Upper lobe of left lung (tissue), 6 donors: ENCODE measurements around the gene PPP1R37. TPM values are rescaled to one million over a fixed set of nuclear protein-coding genes. Genes with fewer than 3 reads are reported as not detected.

Experiments
- ATAC-seq, 2 donors: fragments of 200-7000 bp; cut with Tn5 transposase; one replicate each; pipeline ENCODE4 v1.9.1; 2022; ENCODE audit warnings: mild to moderate bottlenecking in 2 of 2, moderate library complexity in 2 of 2; ENCODE audit not compliant: low FRiP score in 2 of 2
- DNase-seq, 2 donors: peaks; one replicate each; pipeline ENCODE4 v3.0.0-alpha.2; 2019 to 2020
- H3K27ac ChIP-seq, 4 donors: fragments of 200-600 bp; sonication (generic); one replicate each; pipeline ENCODE4 v1.5.1; 2016 to 2019
- H3K27me3 ChIP-seq, 4 donors: fragments of 200-600 bp; sonication (generic); one replicate each; pipeline ENCODE4 v1.5.1; 2017 to 2019
- H3K36me3 ChIP-seq, 4 donors: fragments of 200-600 bp; sonication (generic); one replicate each; pipeline ENCODE4 v1.5.1; 2016 to 2019
- H3K4me1 ChIP-seq, 4 donors: fragments of 200-600 bp; sonication (generic); one replicate each; pipeline ENCODE4 v1.5.1; 2018 to 2019
- H3K4me3 ChIP-seq, 4 donors: fragments of 200-600 bp; sonication (generic); one replicate each; pipeline ENCODE4 v1.5.1; 2017 to 2019; ENCODE audit warnings: mild to moderate bottlenecking in 2 of 4, moderate library complexity in 1 of 4
- H3K9me3 ChIP-seq, 4 donors: fragments of 200-600 bp; sonication (generic); one replicate each; pipeline ENCODE4 v1.5.1; 2018 to 2019
- CTCF ChIP-seq, 6 experiments: fragments of 450-650 bp in 4 of 6; fragments of 200-600 bp in 2 of 6; sonication (generic) in 2 of 6; IDR thresholded peaks; one replicate each; pipeline ENCODE4 v1.5.1; 2016 to 2019; ENCODE audit warnings: antibody characterized with exemption in 6 of 6
- EP300 ChIP-seq, 4 donors: sonication (generic); formaldehyde crosslinking; IDR thresholded peaks; one replicate each; pipeline ENCODE4 v1.5.1; 2017; ENCODE audit warnings: antibody characterized with exemption in 4 of 4, control low read depth in 2 of 4
- POLR2A ChIP-seq, 4 donors: fragments of 450-650 bp; IDR thresholded peaks; one replicate each; pipeline ENCODE4 v1.5.1; 2016 to 2017; ENCODE audit warnings: antibody characterized with exemption in 4 of 4, mild to moderate bottlenecking in 2 of 4
- POLR2AphosphoS5 ChIP-seq, 2 donors: sonication (generic); formaldehyde crosslinking; IDR thresholded peaks; one replicate each; pipeline ENCODE4 v1.5.1; 2017; ENCODE audit warnings: antibody characterized with exemption in 2 of 2
- WGBS, 2 donors: methylation state at CpG; one replicate each; pipeline ENCODE4 v1.1.5; 2017 to 2018; 5-methylcytosine and 5-hydroxymethylcytosine counted together
- total RNA-seq, 6 donors: library from RNA; depleted of rRNA in 4 of 6; stranded (reverse); fragments of >200 nt in 4 of 6; gene quantifications; one replicate each; pipeline versions ENCODE4 v1.1.0 to v1.2.1, GENCODE V29; 2016 to 2021
- donor health status: DM: no; HTN: no; CAD: no; lungs with moderate emphysema.
- donor health status: DM: no; HTN: yes; CAD: no; lungs with severe emphysema.

The PPP1R37 gene
- total RNA-seq, 6 donors from 2014 or later: 30.0 to 64.6 (median 37.3) TPM

GRCh38 chr19:45100201-45100600, 7.2 kb downstream of the PPP1R37 start:
- 89 to 92% methylated on average over 3 of the region's 3 CpGs for WGBS, 2 donors

GRCh38 chr19:45100846-45101252, 7.9 kb downstream of the PPP1R37 start:
- WGBS, 2 donors: 81 to 87% methylated on average over 6 to 8 of the region's 8 CpGs
- H3K9me3 ChIP-seq: no peaks in the 10 kb centered on the region
- H3K4me3 ChIP-seq: no peak overlapping the region
- no peak overlapping the region for H3K27ac ChIP-seq
- H3K36me3 ChIP-seq: no peaks in the 10 kb centered on the region
- DNase-seq (no peak), ATAC-seq (no peak)
- TF ChIP-seq POLR2A (IDR thresholded peaks at IDR 0.05) (no peak), CTCF (IDR thresholded peaks at IDR 0.05) (no peak), EP300 (IDR thresholded peaks at IDR 0.05) (no peak), POLR2AphosphoS5 (IDR thresholded peaks at IDR 0.05) (no peak)
- no peaks in the 10 kb centered on the region for H3K27me3 ChIP-seq
- H3K4me1 ChIP-seq: peaks cover 33 to 75% (median 43%) of the 10 kb centered on the region in 4 donors

More at GRCh38 chr19:45100201-45100600, 7.2 kb downstream of the PPP1R37 start:
- Histone ChIP-seq H3K27ac (no peak overlapping the region), H3K27me3 (no peaks in the 10 kb centered on the region), H3K4me1 (peaks cover 35 to 82% (median 48%) of the 10 kb centered on the region in 4 donors), H3K9me3 (no peaks in the 10 kb centered on the region), H3K4me3 (no peak overlapping the region), H3K36me3 (no peaks in the 10 kb centered on the region)
- TF ChIP-seq POLR2AphosphoS5 (IDR thresholded peaks at IDR 0.05) (no peak), CTCF (IDR thresholded peaks at IDR 0.05) (no peak), POLR2A (IDR thresholded peaks at IDR 0.05) (no peak), EP300 (IDR thresholded peaks at IDR 0.05) (no peak)
- ATAC-seq (no peak), DNase-seq (no peak)

- 87 to 91% methylated on average over 8 of the region's 8 CpGs for whole genome bisulfite sequencing, 2 donors
- TF ChIP-seq EP300 (IDR thresholded peaks at IDR 0.05): no peak
- TF ChIP-seq POLR2AphosphoS5 (IDR thresholded peaks at IDR 0.05): no peak
- TF ChIP-seq CTCF (IDR thresholded peaks at IDR 0.05): no peak
- TF ChIP-seq POLR2A (IDR thresholded peaks at IDR 0.05): no peak
Observed at GRCh38 chr19:45101806-45102205, 8.8 kb downstream of the PPP1R37 start.

GRCh38 chr19:45102481-45102880, 9.5 kb downstream of the PPP1R37 start:
- H3K27me3 ChIP-seq: no peaks in the 10 kb centered on the region
- 91 to 100% methylated on average over 1 to 7 of the region's 7 CpGs for WGBS, 2 donors

More at GRCh38 chr19:45101806-45102205, 8.8 kb downstream of the PPP1R37 start:
- H3K4me1 ChIP-seq: peaks cover 27 to 66% (median 34%) of the 10 kb centered on the region in 4 donors
- ATAC-seq (no peak), DNase-seq (no peak)
- H3K27ac ChIP-seq: no peak overlapping the region
- H3K9me3 ChIP-seq: no peaks in the 10 kb centered on the region
- H3K27me3 ChIP-seq: no peaks in the 10 kb centered on the region
- no peak overlapping the region for H3K4me3 ChIP-seq
- H3K36me3 ChIP-seq: no peaks in the 10 kb centered on the region

More at GRCh38 chr19:45102481-45102880, 9.5 kb downstream of the PPP1R37 start:
- Histone ChIP-seq H3K4me3 (no peak overlapping the region), H3K36me3 (no peaks in the 10 kb centered on the region), H3K9me3 (no peaks in the 10 kb centered on the region), H3K4me1 (peaks cover 24 to 59% (median 30%) of the 10 kb centered on the region in 4 donors), H3K27ac (no peak overlapping the region)
- ATAC-seq (no peak), DNase-seq (no peak)
- no peak for TF ChIP-seq POLR2AphosphoS5 (IDR thresholded peaks at IDR 0.05)
- no peak for TF ChIP-seq POLR2A (IDR thresholded peaks at IDR 0.05)
- TF ChIP-seq EP300 (IDR thresholded peaks at IDR 0.05): no peak
- TF ChIP-seq CTCF (IDR thresholded peaks at IDR 0.05): no peak
